ENCODE results near the gene PRMT2.
A peak's percentile ranks its signal among the peaks of the same experiment; 100 is the strongest.

The PRMT2 gene

DNA sequence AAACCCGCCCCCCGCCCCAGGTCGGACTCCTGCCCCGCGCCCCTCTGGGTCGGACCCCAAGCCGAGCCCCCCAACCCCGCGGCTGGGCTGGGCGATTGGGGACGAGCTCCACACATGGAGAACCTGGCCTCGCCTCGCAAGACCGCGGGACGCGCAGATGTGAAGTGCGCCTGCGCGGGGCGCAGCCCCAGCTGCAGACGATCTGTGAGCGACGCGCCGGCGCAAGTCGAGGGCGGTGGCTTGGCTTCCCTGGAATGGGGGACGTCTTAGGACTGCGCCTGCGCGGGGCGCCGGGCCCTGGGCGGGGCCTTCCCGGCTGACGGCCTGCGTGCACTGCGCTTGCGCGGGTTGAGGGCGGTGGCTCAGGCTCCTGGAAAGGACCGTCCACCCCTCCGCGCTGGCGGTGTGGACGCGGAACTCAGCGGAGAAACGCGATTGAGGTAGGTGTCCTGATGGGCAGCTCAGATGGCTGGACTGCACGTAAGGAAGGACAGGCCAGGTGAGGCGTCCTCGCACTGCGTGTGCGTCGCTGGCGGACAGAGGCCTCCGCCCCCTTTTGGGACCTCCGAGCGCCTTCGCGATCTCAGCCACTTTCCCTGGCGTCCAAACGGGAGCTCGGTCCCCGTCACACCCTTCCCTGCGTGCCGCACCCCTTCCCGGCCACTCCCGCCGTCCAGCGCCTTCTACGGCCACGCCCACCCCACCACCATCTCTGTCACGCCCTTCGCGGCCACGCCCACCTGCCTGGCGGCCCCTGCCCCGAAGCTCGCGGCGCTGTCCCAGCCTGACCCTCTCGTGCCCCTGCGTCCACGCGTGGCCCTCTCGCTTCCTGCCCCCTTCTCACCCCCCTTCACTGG is at the start of gene PRMT2:
TSS of gene PRMT2 (plus strand) at position 351 of the 857 bp plus-strand sequence. CDS start 1,278 bp downstream, outside the sequence.
- TF ChIP-seq, protein P1, sequence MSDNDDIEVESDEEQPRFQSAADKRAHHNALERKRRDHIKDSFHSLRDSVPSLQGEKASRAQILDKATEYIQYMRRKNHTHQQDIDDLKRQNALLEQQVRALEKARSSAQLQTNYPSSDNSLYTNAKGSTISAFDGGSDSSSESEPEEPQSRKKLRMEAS (IDR thresholded peaks at IDR 0.05) = peak; percentile 66
- peak; percentile 74 for TF ChIP-seq TAF1 (IDR thresholded peaks at IDR 0.05; ENCODE audit: low read depth)
- no peak for TF ChIP-seq FOXM1 (IDR thresholded peaks at IDR 0.05; ENCODE audit: borderline replicate concordance, low read depth)
- TF ChIP-seq CEBPB (IDR thresholded peaks at IDR 0.05) = no peak

DNA sequence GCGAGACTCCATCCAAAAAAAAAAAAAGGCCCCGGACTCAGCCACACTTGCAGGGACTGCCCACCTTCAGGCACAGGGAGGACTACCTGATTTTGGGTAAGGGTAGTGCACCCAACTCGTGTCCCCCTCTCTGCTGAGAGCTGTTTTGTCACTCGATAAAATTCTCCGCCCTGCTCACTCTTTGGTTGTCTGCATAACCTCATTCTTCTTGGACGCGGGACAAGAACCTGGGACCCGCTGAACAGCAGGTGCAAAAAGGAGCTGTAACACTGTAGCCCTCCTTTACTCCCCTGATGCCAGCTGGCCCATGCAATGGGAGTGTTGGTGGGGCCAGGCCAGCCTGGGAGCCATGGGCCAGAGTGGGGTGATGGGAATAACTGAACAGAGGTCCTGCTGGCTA is 41.2 kb upstream of the PRMT2 start:
- TF ChIP-seq ZBTB7A (IDR thresholded peaks at IDR 0.05; ENCODE audit: low read depth) (no peak), TEAD4 (IDR thresholded peaks at IDR 0.05) (no peak), NFIC (IDR thresholded peaks at IDR 0.05) (no peak), CEBPB (IDR thresholded peaks at IDR 0.05) (no peak), TCF12 (IDR thresholded peaks at IDR 0.05; ENCODE audit: low read depth) (no peak), TAF1 (IDR thresholded peaks at IDR 0.05; ENCODE audit: low read depth) (no peak), RAD21 (IDR thresholded peaks at IDR 0.05; ENCODE audit: low read depth) (no peak), EGR1 (IDR thresholded peaks at IDR 0.05) (no peak), CREB1 (IDR thresholded peaks at IDR 0.05; ENCODE audit: low read depth) (no peak)
- TF ChIP-seq, protein P2, sequence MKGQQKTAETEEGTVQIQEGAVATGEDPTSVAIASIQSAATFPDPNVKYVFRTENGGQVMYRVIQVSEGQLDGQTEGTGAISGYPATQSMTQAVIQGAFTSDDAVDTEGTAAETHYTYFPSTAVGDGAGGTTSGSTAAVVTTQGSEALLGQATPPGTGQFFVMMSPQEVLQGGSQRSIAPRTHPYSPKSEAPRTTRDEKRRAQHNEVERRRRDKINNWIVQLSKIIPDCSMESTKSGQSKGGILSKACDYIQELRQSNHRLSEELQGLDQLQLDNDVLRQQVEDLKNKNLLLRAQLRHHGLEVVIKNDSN (IDR thresholded peaks at IDR 0.05) = no peak

DNA sequence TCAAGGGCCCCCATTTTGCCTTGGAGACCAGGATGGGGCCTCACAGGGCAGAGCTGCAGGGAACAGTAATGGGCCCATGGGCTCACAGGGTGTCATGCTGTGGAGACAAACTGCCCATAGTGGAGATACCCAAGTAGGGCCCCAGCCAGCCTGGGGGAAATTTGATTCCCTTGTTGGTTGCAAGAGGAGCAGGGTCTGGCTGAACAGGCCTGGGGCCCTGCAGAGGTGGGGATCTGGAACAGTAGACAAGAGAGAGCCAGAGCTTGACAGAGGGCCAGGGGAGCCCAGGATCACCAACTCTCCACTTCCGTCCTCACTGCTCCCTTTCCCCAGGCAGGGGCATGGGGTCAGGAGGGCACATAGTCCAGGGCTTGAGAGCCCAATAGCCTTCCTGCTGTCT is 39.3 kb upstream of the PRMT2 start:
- TF ChIP-seq TAF1 (IDR thresholded peaks at IDR 0.05; ENCODE audit: low read depth) (no peak), CEBPB (IDR thresholded peaks at IDR 0.05) (no peak), NFIC (IDR thresholded peaks at IDR 0.05) (no peak), EP300 (IDR thresholded peaks at IDR 0.05; ENCODE audit: borderline replicate concordance) (no peak), ZBTB7A (IDR thresholded peaks at IDR 0.05; ENCODE audit: low read depth) (no peak), CREB1 (IDR thresholded peaks at IDR 0.05; ENCODE audit: low read depth) (no peak), YY1 (IDR thresholded peaks at IDR 0.05; ENCODE audit: low read depth) (no peak), EGR1 (IDR thresholded peaks at IDR 0.05) (no peak), TCF12 (IDR thresholded peaks at IDR 0.05; ENCODE audit: low read depth) (no peak), RAD21 (IDR thresholded peaks at IDR 0.05; ENCODE audit: low read depth) (no peak), TEAD4 (IDR thresholded peaks at IDR 0.05) (no peak), FOXM1 (IDR thresholded peaks at IDR 0.05; ENCODE audit: borderline replicate concordance, low read depth) (no peak)
- TF ChIP-seq, protein P1 (IDR thresholded peaks at IDR 0.05) = no peak
- TF ChIP-seq, protein P2 (IDR thresholded peaks at IDR 0.05) = no peak
- TF ChIP-seq, protein P3, sequence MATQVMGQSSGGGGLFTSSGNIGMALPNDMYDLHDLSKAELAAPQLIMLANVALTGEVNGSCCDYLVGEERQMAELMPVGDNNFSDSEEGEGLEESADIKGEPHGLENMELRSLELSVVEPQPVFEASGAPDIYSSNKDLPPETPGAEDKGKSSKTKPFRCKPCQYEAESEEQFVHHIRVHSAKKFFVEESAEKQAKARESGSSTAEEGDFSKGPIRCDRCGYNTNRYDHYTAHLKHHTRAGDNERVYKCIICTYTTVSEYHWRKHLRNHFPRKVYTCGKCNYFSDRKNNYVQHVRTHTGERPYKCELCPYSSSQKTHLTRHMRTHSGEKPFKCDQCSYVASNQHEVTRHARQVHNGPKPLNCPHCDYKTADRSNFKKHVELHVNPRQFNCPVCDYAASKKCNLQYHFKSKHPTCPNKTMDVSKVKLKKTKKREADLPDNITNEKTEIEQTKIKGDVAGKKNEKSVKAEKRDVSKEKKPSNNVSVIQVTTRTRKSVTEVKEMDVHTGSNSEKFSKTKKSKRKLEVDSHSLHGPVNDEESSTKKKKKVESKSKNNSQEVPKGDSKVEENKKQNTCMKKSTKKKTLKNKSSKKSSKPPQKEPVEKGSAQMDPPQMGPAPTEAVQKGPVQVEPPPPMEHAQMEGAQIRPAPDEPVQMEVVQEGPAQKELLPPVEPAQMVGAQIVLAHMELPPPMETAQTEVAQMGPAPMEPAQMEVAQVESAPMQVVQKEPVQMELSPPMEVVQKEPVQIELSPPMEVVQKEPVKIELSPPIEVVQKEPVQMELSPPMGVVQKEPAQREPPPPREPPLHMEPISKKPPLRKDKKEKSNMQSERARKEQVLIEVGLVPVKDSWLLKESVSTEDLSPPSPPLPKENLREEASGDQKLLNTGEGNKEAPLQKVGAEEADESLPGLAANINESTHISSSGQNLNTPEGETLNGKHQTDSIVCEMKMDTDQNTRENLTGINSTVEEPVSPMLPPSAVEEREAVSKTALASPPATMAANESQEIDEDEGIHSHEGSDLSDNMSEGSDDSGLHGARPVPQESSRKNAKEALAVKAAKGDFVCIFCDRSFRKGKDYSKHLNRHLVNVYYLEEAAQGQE (IDR thresholded peaks at IDR 0.05; ENCODE audit: low read depth) = no peak

DNA sequence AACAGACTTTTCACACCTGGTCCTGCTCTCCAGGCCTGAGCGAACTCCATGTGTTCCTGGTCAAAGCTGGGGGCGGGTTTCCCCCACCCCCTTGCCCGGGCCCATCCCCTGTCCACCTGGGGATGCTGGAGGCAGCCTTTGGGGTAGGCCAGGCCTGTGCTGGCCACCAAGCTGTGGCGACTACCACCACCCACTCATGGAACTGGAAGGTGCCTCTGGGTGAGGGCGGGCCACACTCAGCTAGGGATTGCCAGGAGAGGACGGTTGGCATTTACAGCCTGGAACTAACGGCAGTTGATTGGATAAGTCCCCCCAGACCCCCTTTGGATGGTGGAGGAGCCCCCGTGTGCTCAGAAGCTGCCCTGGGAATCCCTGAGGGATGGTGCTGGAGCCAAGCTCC is 38.4 kb upstream of the PRMT2 start:
- TF ChIP-seq EP300 (IDR thresholded peaks at IDR 0.05; ENCODE audit: borderline replicate concordance) = no peak
- no peak for TF ChIP-seq TEAD4 (IDR thresholded peaks at IDR 0.05)
- TF ChIP-seq TAF1 (IDR thresholded peaks at IDR 0.05; ENCODE audit: low read depth) = no peak
- TF ChIP-seq, protein P1 (IDR thresholded peaks at IDR 0.05) = no peak
- no peak for TF ChIP-seq CEBPB (IDR thresholded peaks at IDR 0.05)
- TF ChIP-seq RAD21 (IDR thresholded peaks at IDR 0.05; ENCODE audit: low read depth) = no peak
- no peak for TF ChIP-seq NFIC (IDR thresholded peaks at IDR 0.05)
- TF ChIP-seq FOXM1 (IDR thresholded peaks at IDR 0.05; ENCODE audit: borderline replicate concordance, low read depth) = no peak
- TF ChIP-seq YY1 (IDR thresholded peaks at IDR 0.05; ENCODE audit: low read depth) = no peak
- TF ChIP-seq EGR1 (IDR thresholded peaks at IDR 0.05) = no peak
- no peak for TF ChIP-seq ZBTB7A (IDR thresholded peaks at IDR 0.05; ENCODE audit: low read depth)
- TF ChIP-seq, protein P2 (IDR thresholded peaks at IDR 0.05) = no peak
- no peak for TF ChIP-seq CREB1 (IDR thresholded peaks at IDR 0.05; ENCODE audit: low read depth)
- TF ChIP-seq, protein P3 (IDR thresholded peaks at IDR 0.05; ENCODE audit: low read depth) = no peak
- no peak for TF ChIP-seq TCF12 (IDR thresholded peaks at IDR 0.05; ENCODE audit: low read depth)

DNA sequence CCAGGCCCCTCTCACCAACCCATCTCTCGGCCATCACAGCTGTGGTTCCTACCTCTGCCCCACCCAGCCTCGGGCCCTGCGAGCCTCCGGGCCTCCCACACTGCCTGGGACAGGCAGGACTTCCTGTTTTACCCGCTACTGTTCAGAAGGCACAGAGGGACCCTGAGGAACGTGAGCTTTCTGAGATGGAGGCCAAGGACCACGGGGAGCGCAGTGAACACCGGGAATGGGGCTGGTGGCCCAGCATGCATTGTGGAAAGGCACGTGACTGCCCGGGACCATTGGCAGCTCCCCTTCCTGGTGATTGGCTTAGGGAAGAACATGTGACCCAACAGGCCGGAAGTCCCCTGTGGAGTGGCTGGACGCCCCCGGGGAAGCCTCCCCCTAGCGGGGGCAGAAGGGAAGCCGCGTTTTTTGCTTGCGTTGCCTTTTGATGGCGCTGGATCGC is 37.6 kb upstream of the PRMT2 start:
- TF ChIP-seq CREB1 (IDR thresholded peaks at IDR 0.05; ENCODE audit: low read depth) = no peak
- no peak for TF ChIP-seq RAD21 (IDR thresholded peaks at IDR 0.05; ENCODE audit: low read depth)
